Activated naive CD8-positive, alpha-beta T cell treated with anti-CD3 and anti-CD28 coated beads for 36 hours (primary cell): ENCODE measurements around the gene RNF111. TPM values are rescaled to one million over a fixed set of nuclear protein-coding genes. Genes with fewer than 3 reads are reported as not detected.

Source experiments
- DNase-seq: peaks from one replicate; pipeline ENCODE4 v3.0.0; 2021
- H3K27ac Mint-ChIP-seq: one replicate; pipeline ENCODE4 v1.8.0; 2022; ENCODE audit warnings: mild to moderate bottlenecking, moderate library complexity, mixed read lengths
- H3K27me3 Mint-ChIP-seq: one replicate; pipeline ENCODE4 v1.8.0; 2022; ENCODE audit warnings: mild to moderate bottlenecking, mixed read lengths
- H3K36me3 Mint-ChIP-seq: one replicate; pipeline ENCODE4 v1.8.0; 2021; ENCODE audit warnings: mild to moderate bottlenecking, mixed read lengths
- H3K4me1 Mint-ChIP-seq: one replicate; pipeline ENCODE4 v1.8.0; 2021; ENCODE audit warnings: mixed read lengths
- H3K4me3 Mint-ChIP-seq: one replicate; pipeline ENCODE4 v1.8.0; 2022; ENCODE audit warnings: mild to moderate bottlenecking, moderate library complexity, mixed read lengths
- H3K9me3 Mint-ChIP-seq: one replicate; pipeline ENCODE4 v1.8.0; 2022; ENCODE audit warnings: mixed read lengths
- total RNA-seq, 2 experiments: library from RNA; stranded (reverse); gene quantifications; one replicate each; pipeline ENCODE4 v1.2.3, GENCODE V29; 2021

RNF111 gene
- total RNA-seq, 2 experiments from 2014 or later = 19.9 to 23.1 TPM

DNA sequence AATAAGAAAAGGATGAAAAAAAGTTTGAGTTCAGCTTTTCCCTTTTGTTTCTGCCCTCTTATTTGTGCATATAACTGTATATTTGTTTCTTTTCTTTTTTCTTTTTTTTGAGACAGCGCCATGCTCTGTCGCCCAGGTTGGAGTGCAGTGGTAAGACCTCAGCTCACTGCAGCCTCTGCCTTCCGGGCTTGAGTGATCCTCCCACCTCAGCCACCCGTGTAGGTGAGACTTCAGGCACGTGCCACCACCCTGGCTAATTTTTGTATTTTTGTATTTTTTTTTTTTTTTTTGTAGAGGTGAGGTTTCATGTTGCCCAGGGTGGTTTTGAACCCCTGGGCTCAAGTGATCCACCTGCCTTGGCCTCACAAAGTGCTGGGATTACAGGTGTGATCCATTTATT, 31.4 kb downstream of the RNF111 start:
- H3K4me3 Mint-ChIP-seq = no peak overlapping the region
- no peak overlapping the region for H3K27ac Mint-ChIP-seq
- no peaks in the 10 kb centered on the region for H3K9me3 Mint-ChIP-seq
- peaks cover 9% of the 10 kb centered on the region for H3K4me1 Mint-ChIP-seq
- peaks cover 18% of the 10 kb centered on the region for H3K36me3 Mint-ChIP-seq
- no peak for DNase-seq
- H3K27me3 Mint-ChIP-seq = no peaks in the 10 kb centered on the region

DNA sequence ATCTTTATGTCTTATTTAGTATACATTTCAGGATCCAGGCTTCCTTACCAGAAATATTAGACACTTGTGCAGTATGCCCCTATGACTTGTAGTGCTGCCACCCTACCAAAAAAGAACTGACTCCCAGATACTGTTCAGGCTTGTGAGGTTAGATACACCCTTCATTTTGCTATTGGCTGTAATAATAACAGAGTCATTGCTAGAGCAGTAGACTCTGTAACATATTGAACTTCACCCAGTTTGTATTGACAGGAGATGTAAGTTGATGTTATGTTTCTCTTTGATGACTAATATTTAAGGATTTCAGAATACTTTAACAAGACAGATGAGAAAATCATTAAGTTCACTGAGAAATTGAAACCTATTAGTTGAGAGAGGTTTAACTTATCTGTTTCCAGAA, 32.9 kb downstream of the RNF111 start:
- peaks cover 9% of the 10 kb centered on the region for H3K4me1 Mint-ChIP-seq
- DNase-seq = no peak
- peak overlapping the region; percentile 54 for H3K27ac Mint-ChIP-seq
- no peak overlapping the region for H3K4me3 Mint-ChIP-seq
- peaks cover 25% of the 10 kb centered on the region for H3K36me3 Mint-ChIP-seq
- H3K9me3 Mint-ChIP-seq = no peaks in the 10 kb centered on the region
- no peaks in the 10 kb centered on the region for H3K27me3 Mint-ChIP-seq

DNA sequence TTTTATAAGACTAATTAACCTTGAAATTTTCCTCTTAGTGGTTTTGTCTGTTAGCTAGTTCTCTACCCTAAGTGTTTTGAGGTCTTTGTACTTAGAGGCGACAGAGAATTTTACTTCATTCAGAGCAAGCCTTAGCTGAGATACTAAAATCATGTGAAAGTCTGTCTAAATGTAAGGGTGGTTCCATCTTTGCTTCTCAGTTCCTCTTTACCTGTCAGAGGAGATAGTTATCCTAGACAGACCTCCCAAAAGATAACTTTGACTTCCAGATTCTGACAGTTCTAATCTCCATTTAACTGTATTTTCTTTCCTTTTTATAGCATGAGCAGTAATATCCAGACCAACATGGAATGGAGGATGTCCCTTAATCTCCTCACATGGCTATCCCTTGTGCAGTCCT, 34.7 kb downstream of the RNF111 start:
- Mint-ChIP-seq H3K27me3 (no peaks in the 10 kb centered on the region), H3K9me3 (no peaks in the 10 kb centered on the region), H3K27ac (no peak overlapping the region), H3K4me3 (no peak overlapping the region), H3K36me3 (peaks cover 14% of the 10 kb centered on the region), H3K4me1 (peaks cover 15% of the 10 kb centered on the region)
- no peak for DNase-seq

DNA sequence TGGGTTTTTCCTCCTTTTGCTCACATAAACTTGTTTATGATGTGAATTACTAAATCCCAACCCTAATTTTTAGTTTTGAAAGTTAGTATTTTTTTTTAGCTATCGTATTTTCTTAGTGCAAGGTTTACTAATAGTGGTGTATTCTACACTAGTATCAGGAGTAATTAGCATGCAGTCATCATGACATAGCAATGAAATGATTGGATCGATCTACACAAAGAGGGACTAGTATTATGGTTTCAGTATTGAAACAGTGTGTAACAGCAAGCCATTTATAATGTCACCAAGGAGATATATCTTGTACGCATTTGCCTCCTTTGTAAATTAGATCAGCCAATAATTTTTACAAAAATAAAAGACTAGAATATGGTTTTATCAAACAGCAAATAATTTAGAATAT, 38.7 kb downstream of the RNF111 start:
- H3K36me3 Mint-ChIP-seq = peaks cover 22% of the 10 kb centered on the region
- H3K27me3 Mint-ChIP-seq = no peaks in the 10 kb centered on the region
- DNase-seq = no peak
- H3K4me3 Mint-ChIP-seq = no peak overlapping the region
- no peaks in the 10 kb centered on the region for H3K9me3 Mint-ChIP-seq
- H3K27ac Mint-ChIP-seq = no peak overlapping the region
- peaks cover 23% of the 10 kb centered on the region for H3K4me1 Mint-ChIP-seq

DNA sequence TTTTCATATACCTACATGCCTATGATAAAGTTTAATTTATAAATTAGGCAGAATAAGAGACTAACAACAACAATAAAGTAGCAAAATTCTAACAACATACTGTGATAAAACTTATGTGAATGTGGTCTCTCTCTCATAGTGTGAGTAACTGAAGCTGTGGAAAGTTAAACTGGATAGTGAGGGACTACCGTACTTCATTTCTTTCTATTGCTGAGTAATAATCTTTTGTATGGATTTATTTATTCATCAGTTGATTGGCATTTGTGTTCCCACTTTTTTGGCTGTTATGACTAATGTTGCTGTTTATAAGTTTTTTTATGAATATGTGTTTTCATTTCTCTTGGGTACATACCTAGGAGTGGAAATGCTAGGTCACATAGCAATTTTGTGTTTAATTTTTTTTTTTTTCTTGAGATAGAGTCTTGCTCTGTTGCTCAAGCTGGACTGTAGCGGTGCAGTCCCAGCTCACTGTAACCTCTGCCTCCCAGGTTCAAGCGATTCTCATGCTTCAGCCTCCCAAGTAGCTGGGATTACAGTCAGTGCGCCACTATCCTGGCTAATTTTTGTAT, 41.0 kb downstream of the RNF111 start:
- Mint-ChIP-seq H3K27me3 (no peaks in the 10 kb centered on the region), H3K4me3 (no peak overlapping the region), H3K4me1 (peaks cover 31% of the 10 kb centered on the region), H3K36me3 (peaks cover 28% of the 10 kb centered on the region), H3K27ac (no peak overlapping the region), H3K9me3 (no peaks in the 10 kb centered on the region)
- no peak for DNase-seq

DNA sequence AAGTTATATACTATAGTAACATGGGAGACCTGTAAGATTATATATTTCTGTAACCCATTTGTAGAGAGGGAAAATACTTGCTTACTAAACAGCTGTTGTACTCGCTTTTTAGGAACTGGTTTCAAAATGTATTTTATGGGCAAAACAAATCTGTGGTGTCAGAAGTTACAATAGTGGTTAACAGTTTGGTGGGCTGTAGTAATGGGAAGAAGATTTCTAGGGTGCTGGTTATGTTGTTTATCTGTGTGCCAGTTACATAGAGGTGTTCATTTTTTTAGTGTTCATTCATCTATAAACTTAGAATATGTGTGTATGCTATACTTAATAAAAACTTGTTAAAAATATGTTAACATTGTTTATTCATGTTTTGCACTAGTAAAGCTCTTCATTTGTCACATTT, 42.1 kb downstream of the RNF111 start:
- H3K4me3 Mint-ChIP-seq = no peak overlapping the region
- peaks cover 32% of the 10 kb centered on the region for H3K36me3 Mint-ChIP-seq
- H3K4me1 Mint-ChIP-seq = peaks cover 32% of the 10 kb centered on the region
- DNase-seq = no peak
- H3K9me3 Mint-ChIP-seq = no peaks in the 10 kb centered on the region
- no peak overlapping the region for H3K27ac Mint-ChIP-seq
- no peaks in the 10 kb centered on the region for H3K27me3 Mint-ChIP-seq

DNA sequence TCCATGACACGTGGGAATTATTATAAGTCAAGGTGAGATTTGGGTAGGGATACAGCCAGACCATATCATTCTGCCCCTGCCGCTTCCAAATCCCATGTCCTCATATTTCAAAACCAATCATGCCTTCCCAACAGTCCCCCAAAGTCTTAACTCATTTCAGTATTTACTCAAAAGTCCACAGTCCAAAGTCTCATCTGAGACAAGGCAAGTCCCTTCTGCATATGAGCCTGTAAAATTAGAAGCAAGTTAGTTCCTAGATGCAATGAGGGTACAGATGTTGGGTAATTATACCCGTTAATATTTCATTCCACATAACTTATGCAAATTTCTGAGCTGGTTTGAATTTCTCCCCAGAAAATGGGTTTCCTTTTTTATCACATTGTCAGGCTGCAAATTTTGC, 47.7 kb downstream of the RNF111 start:
- DNase-seq = no peak
- Mint-ChIP-seq H3K9me3 (peaks cover 8% of the 10 kb centered on the region), H3K4me3 (no peak overlapping the region), H3K36me3 (peaks cover 65% of the 10 kb centered on the region), H3K27me3 (no peaks in the 10 kb centered on the region), H3K27ac (peak overlapping the region; percentile 3), H3K4me1 (peaks cover 38% of the 10 kb centered on the region)

DNA sequence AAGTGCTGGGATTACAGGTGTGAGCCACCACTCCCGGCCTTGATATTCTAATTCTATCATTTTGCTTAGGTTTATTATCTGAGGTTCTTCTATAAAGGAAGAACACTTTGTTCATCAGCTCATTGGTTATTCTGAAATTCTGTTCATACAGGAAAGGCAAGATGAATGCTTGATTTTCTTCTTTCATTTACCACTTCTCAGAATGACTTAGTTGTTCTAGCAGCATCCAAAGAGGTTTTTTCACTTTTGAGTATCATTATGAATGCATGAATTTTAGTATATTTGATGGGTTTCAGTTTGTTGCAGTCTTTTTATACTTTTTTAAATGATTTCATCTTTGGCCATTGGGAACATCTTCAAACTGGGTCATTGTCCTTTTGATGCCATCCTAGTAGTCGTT, 51.8 kb downstream of the RNF111 start:
- Mint-ChIP-seq H3K27ac (peak overlapping the region; percentile 74), H3K4me1 (peaks cover 44% of the 10 kb centered on the region), H3K27me3 (no peaks in the 10 kb centered on the region), H3K4me3 (peak overlapping the region; percentile 33), H3K36me3 (peaks cover 54% of the 10 kb centered on the region), H3K9me3 (peaks cover 8% of the 10 kb centered on the region)
- DNase-seq = no peak

DNA sequence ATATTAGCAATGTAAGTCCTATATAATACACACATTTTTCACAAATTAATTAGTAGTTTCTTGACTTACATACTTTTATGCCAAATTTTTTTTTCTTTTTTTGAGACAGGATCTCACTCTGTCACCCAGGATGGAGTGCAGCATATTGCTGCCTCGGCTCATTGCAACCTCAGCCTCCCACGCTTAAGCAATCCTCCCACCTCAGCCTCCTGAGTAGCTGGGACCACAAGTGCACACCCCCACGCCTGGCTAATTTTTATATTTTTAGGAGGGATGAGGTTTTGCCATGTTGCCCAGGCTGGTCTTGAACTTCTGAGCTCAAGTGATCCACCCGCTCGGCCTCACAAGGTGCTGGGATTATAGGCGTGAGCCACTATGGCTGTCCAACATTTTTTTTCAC, 54.6 kb downstream of the RNF111 start:
- Mint-ChIP-seq H3K27me3 (no peaks in the 10 kb centered on the region), H3K36me3 (peaks cover 36% of the 10 kb centered on the region), H3K4me1 (peaks cover 43% of the 10 kb centered on the region), H3K9me3 (peaks cover 2% of the 10 kb centered on the region), H3K4me3 (no peak overlapping the region), H3K27ac (no peak overlapping the region)
- DNase-seq = no peak

DNA sequence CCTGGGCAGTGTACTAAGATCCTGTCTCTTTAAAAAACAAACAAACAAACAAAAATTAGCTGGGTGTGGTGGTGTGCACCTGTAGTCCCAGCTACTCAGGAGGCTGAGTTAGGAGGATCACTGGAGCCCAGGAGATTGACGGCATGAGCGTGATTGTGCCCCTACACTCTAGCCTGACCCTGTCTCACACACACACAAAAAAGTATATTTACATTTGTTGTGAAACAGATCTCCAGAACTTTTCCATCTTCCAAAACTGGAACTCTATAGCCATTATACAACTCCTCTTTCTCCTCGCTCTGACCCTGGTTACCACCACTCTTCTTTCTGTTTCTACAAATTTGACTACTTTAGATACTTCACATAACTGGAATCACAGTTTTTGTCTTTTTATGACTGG, 61.4 kb downstream of the RNF111 start:
- H3K27ac Mint-ChIP-seq = no peak overlapping the region
- H3K36me3 Mint-ChIP-seq = peaks cover 16% of the 10 kb centered on the region
- no peak overlapping the region for H3K4me3 Mint-ChIP-seq
- H3K4me1 Mint-ChIP-seq = peaks cover 16% of the 10 kb centered on the region
- H3K27me3 Mint-ChIP-seq = no peaks in the 10 kb centered on the region
- DNase-seq = no peak
- no peaks in the 10 kb centered on the region for H3K9me3 Mint-ChIP-seq

DNA sequence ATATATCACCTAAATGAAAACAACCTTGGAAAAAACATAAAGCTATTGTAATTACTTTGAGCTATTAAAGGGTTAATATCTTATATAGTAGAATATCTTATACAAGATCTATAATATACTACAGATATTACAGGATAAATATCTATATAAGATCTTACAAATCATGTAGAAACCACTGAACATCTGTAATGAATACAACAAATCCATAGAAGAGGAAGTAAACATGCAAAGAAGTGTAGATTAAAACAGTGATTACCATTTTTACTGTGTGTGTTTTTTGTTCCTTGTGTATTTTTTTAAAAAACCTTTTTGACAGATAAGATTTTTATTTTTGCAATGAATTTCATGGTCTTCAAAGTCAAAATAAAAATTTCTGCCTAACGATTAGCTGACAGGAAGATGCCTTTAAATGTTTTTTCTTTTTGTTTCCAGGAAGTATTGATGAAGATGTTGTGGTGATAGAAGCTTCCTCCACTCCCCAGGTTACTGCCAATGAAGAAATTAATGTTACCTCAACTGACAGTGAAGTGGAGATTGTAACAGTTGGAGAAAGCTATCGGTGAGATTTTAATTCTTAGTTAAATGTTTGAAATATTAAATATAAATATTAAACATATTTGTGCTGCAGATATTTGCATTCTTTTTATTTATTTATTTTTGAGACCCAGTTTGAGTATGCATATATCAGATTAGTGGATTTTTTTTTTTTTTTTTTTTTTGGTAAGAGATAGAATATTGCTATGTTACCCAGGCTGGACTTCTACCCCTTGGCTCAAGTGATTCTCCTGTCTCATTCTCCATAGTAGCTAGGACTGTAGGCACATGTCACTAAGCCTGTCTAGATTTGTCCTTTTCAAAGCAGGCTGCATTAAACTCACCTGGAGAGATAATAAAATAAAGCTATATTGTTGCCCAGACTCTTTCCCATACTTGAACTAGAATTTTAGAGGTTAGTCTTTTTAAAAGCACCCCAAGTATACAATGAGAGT, 64.7 kb downstream of the RNF111 start:
- Mint-ChIP-seq H3K4me3 (no peak overlapping the region), H3K36me3 (peaks cover 16% of the 10 kb centered on the region)

DNA sequence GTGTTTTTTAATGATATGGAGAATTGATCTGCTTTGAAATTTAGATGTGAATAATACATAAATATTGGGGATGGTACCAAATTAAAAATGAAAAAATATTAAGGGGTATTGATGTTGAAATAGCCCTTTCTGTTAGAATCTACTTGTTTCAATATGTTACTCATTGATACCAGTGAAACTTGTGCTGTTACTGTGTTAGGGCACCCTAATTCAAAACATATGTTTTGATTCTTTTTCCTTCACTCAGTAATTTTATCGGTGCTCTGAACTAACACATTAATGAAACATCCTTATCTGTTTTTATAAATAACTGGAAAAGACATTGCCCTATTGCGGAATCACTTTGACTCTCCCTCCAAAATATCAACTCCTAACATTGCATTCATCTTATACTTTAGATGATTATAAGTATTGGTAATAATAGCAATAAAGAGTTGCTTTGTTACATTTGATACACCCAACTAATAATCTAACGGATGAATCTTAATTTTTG, 65.5 kb downstream of the RNF111 start:
- Mint-ChIP-seq H3K27ac (no peak overlapping the region), H3K4me1 (peaks cover 8% of the 10 kb centered on the region), H3K27me3 (no peaks in the 10 kb centered on the region)

More for the DNA sequence above, 64.7 kb downstream of the RNF111 start:
- no peaks in the 10 kb centered on the region for H3K9me3 Mint-ChIP-seq
- no peak overlapping the region for H3K27ac Mint-ChIP-seq
- DNase-seq = no peak
- H3K27me3 Mint-ChIP-seq = no peaks in the 10 kb centered on the region
- H3K4me1 Mint-ChIP-seq = peaks cover 8% of the 10 kb centered on the region

DNA sequence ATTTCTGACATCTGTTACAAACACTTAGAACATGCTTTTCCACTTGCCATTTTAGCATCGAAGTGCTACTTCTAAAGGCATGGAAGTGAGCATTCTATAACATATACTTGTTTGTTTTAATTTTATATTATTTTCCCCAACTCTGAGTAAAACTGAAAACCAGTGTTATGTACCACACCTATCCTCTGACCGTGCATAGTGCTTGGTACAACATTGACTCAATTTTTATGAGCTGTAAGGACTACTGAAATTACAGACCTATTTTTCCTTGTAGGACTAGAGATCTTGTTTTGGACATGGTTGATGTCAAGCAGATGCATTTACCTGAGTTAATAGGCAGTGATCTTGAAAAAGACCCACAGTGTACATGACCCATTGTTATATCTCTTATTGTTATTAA, 66.0 kb downstream of the RNF111 start:
- no peak overlapping the region for H3K4me3 Mint-ChIP-seq
- no peak for DNase-seq
- H3K27me3 Mint-ChIP-seq = no peaks in the 10 kb centered on the region
- H3K9me3 Mint-ChIP-seq = no peaks in the 10 kb centered on the region
- H3K36me3 Mint-ChIP-seq = peaks cover 20% of the 10 kb centered on the region
- H3K27ac Mint-ChIP-seq = no peak overlapping the region
- H3K4me1 Mint-ChIP-seq = peaks cover 6% of the 10 kb centered on the region

More for the DNA sequence above, 65.5 kb downstream of the RNF111 start:
- peaks cover 16% of the 10 kb centered on the region for H3K36me3 Mint-ChIP-seq
- DNase-seq = no peak
- no peak overlapping the region for H3K4me3 Mint-ChIP-seq
- no peaks in the 10 kb centered on the region for H3K9me3 Mint-ChIP-seq

DNA sequence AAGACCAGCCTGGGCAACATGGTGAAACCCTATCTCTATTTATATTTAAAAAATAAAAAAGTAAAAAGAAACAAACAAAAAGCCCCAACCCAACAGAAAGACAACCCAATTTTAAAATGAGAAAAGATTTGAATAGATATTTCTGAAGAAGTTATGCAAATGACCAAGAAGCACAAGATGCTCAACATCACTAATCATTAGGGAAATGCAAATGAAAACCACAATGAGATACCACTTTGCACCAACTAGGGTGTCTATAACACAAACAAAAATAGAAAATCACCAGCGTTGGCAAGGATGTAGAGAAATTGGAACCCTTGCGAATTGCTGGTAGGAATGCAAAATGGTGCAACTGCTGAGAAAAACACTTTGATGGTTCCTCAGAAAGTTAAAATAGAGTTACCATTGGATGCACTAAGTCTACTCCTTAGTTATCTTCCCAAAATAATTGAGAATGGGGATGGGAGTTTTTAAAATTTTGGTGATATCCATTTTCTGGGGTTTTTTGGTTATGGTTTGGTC, 71.7 kb downstream of the RNF111 start:
- H3K36me3 Mint-ChIP-seq = peaks cover 15% of the 10 kb centered on the region
- H3K9me3 Mint-ChIP-seq = no peaks in the 10 kb centered on the region
- no peak overlapping the region for H3K4me3 Mint-ChIP-seq
- H3K27ac Mint-ChIP-seq = no peak overlapping the region
- H3K4me1 Mint-ChIP-seq = peaks cover 4% of the 10 kb centered on the region
- no peaks in the 10 kb centered on the region for H3K27me3 Mint-ChIP-seq
- no peak for DNase-seq

DNA sequence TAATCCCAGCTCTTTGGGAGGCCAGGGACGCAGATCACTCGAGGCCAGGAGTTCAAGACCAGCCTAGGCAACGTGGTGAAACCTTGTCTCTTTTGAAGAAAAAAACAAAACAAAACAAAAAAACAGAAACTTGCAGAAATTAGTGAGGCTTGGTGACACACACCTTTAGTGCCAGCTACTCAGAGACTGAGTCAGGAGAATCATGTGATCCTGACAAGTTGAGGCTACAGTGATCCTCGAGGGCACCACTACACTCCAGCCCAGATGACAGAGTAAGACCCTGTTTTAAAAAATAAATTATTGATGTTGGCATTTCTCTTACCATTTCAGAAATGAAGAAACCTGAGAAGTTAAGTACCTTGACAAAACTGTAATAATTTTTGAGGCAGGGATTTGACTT, 72.9 kb downstream of the RNF111 start:
- Mint-ChIP-seq H3K4me3 (no peak overlapping the region), H3K27me3 (no peaks in the 10 kb centered on the region), H3K4me1 (peaks cover 4% of the 10 kb centered on the region), H3K27ac (no peak overlapping the region), H3K9me3 (no peaks in the 10 kb centered on the region), H3K36me3 (peaks cover 18% of the 10 kb centered on the region)
- no peak for DNase-seq
